ENCODE measurements around the gene CA9.

DNA sequence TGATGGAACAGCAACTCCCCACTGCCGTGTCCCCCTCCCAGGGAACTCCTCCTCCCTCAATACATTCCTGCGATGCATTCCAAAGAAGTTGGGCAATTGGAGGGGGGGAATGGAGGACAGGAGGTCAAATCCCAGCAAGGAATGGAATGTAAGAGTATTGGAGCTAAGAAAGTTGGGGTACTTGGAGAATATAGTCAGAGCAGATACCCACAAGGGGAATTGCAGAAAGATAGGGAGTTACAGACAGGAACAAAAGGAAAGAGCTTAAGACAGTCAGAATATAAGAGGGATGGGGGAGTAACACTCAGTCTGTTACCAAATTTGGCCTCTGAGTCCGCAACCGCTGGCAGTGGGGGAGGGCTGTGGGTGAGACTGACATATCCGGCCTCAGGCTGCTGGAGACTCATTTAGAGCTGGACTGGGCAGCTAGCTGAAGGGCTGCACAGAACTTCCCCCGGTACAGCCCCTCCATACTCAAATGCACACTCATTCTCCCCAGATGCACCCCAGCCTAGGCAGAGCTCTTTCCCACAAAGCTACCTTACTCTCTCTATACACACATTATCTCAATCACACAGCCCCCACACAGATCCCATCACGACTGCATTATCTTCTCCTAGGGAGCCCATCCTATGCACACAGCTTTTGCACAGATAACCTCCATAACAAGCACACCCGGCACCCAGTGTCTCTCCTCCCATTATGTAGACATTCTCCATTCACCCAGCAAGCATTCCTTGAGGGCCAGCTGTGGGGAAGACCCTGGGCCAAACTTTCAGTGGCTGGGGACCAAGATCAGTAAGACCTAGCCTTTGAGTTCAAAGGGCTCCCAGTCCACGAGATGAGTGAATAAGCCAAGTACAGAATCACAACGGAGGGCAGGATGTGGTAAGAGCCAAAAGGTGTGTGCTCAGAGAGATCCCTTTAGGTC, 54.6 kb downstream of the CA9 start:
- TF ChIP-seq, protein P1, sequence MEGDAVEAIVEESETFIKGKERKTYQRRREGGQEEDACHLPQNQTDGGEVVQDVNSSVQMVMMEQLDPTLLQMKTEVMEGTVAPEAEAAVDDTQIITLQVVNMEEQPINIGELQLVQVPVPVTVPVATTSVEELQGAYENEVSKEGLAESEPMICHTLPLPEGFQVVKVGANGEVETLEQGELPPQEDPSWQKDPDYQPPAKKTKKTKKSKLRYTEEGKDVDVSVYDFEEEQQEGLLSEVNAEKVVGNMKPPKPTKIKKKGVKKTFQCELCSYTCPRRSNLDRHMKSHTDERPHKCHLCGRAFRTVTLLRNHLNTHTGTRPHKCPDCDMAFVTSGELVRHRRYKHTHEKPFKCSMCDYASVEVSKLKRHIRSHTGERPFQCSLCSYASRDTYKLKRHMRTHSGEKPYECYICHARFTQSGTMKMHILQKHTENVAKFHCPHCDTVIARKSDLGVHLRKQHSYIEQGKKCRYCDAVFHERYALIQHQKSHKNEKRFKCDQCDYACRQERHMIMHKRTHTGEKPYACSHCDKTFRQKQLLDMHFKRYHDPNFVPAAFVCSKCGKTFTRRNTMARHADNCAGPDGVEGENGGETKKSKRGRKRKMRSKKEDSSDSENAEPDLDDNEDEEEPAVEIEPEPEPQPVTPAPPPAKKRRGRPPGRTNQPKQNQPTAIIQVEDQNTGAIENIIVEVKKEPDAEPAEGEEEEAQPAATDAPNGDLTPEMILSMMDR (conservative IDR thresholded peaks at IDR 0.05; ENCODE audit: low read depth in 2 of 2), result no peak
- no peak for TF ChIP-seq CREB1 (CRISPR knock-in tag; IDR thresholded peaks at IDR 0.05; ENCODE audit: low read depth)
- no peak for TF ChIP-seq NANOG (IDR thresholded peaks at IDR 0.05; ENCODE audit: borderline replicate concordance)
- no peak for TF ChIP-seq ZNF331 (CRISPR knock-in tag; IDR thresholded peaks at IDR 0.05; ENCODE audit: low read depth)
- TF ChIP-seq, protein P2, sequence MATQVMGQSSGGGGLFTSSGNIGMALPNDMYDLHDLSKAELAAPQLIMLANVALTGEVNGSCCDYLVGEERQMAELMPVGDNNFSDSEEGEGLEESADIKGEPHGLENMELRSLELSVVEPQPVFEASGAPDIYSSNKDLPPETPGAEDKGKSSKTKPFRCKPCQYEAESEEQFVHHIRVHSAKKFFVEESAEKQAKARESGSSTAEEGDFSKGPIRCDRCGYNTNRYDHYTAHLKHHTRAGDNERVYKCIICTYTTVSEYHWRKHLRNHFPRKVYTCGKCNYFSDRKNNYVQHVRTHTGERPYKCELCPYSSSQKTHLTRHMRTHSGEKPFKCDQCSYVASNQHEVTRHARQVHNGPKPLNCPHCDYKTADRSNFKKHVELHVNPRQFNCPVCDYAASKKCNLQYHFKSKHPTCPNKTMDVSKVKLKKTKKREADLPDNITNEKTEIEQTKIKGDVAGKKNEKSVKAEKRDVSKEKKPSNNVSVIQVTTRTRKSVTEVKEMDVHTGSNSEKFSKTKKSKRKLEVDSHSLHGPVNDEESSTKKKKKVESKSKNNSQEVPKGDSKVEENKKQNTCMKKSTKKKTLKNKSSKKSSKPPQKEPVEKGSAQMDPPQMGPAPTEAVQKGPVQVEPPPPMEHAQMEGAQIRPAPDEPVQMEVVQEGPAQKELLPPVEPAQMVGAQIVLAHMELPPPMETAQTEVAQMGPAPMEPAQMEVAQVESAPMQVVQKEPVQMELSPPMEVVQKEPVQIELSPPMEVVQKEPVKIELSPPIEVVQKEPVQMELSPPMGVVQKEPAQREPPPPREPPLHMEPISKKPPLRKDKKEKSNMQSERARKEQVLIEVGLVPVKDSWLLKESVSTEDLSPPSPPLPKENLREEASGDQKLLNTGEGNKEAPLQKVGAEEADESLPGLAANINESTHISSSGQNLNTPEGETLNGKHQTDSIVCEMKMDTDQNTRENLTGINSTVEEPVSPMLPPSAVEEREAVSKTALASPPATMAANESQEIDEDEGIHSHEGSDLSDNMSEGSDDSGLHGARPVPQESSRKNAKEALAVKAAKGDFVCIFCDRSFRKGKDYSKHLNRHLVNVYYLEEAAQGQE (IDR thresholded peaks at IDR 0.05; ENCODE audit: unreplicated experiment), result no peak
- TF ChIP-seq POLR2AphosphoS5 (IDR thresholded peaks at IDR 0.05; ENCODE audit: low read depth), result no peak
- TF ChIP-seq EZH2 (IDR thresholded peaks at IDR 0.05; ENCODE audit: low read depth, unreplicated experiment), result no peak
- no peak for TF ChIP-seq EZH2phosphoT487 (IDR thresholded peaks at IDR 0.05; ENCODE audit: unreplicated experiment)
